Peyer's patch (tissue), 4 donors: ENCODE results near the gene ETV5.

Experiments
- CTCF ChIP-seq, 6 experiments: fragments of 450-650 bp in 4 of 6; fragments of 200-600 bp in 2 of 6; sonication (generic) in 1 of 6; IDR thresholded peaks; one replicate each; pipeline ENCODE4 v1.5.1; 2017 to 2019; ENCODE audit warnings: antibody characterized with exemption in 6 of 6, mild to moderate bottlenecking in 3 of 6, moderate library complexity in 1 of 6
- POLR2A ChIP-seq, 2 donors: fragments of 450-650 bp; IDR thresholded peaks; one replicate each; pipeline ENCODE4 v1.5.1; 2017; ENCODE audit warnings: antibody characterized with exemption in 2 of 2, mild to moderate bottlenecking in 2 of 2, moderate library complexity in 2 of 2

GRCh38 chr3:186004209-186004608 lies 104.7 kb downstream of the ETV5 start:
- TF ChIP-seq CTCF (IDR thresholded peaks at IDR 0.05) (no peak), POLR2A (IDR thresholded peaks at IDR 0.05) (no peak)
